ENCODE data around the gene ATG4A.

Gene ATG4A

DNA sequence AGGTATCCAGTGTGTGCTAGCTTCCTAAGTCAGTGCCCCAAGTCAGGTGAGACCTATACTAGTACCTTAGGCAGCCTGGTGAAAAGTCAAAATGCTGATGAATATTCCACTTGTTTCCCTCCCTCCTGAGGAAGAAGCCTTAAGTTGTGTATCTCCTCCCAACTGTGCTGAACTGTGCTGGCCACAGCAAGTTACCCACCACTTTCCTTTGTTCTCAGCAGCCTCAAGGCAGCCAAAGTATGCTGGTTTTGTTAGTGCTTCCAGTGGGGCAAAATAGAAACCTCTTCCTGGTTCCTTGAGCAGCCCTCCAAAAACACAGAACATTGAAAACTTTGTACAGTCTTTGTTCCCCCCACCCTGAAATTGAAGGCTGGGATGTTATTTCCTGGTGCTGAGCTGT lies 13.9 kb downstream of the ATG4A start:
- Histone ChIP-seq H3K9me2 (ENCODE audit: low read depth, low read length) (no peaks in the 10 kb centered on the region), H3K9me3 (ENCODE audit: low read length) (no peaks in the 10 kb centered on the region), H3K4me1 (ENCODE audit: insufficient read depth, low read length, severe bottlenecking) (no peaks in the 10 kb centered on the region), H3K27me3 (ENCODE audit: insufficient read depth, low read length) (no peaks in the 10 kb centered on the region), H3K9ac (ENCODE audit: low read length) (no peak overlapping the region), H3F3A (ENCODE audit: insufficient read depth, low read length) (no peaks in the 10 kb centered on the region), H3K79me2 (ENCODE audit: insufficient read depth, low read length) (no peaks in the 10 kb centered on the region), H4K20me1 (ENCODE audit: insufficient read depth, low read length) (no peaks in the 10 kb centered on the region), H3K4me2 (ENCODE audit: low read length) (no peak overlapping the region), H3K27ac (ENCODE audit: low read depth, low read length, poor library complexity, severe bottlenecking) (no peak overlapping the region), H2AFZ (ENCODE audit: low read length) (no peak overlapping the region), H3K4me3 (ENCODE audit: low read depth, low read length, poor library complexity, severe bottlenecking) (no peak overlapping the region), H3K36me3 (ENCODE audit: insufficient read depth, low read length) (no peaks in the 10 kb centered on the region)
- no peak for TF ChIP-seq EZH2 (IDR thresholded peaks at IDR 0.05; ENCODE audit: borderline replicate concordance, low read length)

DNA sequence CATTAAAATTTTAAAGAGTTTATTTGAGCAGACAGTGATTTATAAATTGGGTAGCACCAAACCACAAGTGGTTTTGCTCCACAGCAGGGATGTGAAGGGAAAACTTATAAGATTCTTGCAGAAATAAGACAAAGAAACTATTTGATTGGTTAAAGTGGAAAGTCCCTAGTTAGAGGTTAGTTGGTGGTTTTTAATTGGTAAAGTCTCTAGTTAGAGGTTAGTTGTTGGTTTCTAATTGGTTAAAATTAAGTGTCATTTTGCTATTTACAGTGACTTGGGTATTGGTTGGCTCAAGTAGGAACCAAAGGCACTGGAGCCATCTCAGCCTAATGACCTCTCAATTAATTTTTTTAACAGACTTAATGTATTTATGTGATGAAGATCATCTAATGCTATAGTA lies 23.0 kb downstream of the ATG4A start:
- H2AFZ ChIP-seq (ENCODE audit: low read length): no peak overlapping the region
- H3F3A ChIP-seq (ENCODE audit: insufficient read depth, low read length): no peaks in the 10 kb centered on the region
- no peaks in the 10 kb centered on the region for H3K9me3 ChIP-seq (ENCODE audit: low read length)
- H3K4me1 ChIP-seq (ENCODE audit: insufficient read depth, low read length, severe bottlenecking): no peaks in the 10 kb centered on the region
- no peak overlapping the region for H3K4me3 ChIP-seq (ENCODE audit: low read depth, low read length, poor library complexity, severe bottlenecking)
- H3K27ac ChIP-seq (ENCODE audit: low read depth, low read length, poor library complexity, severe bottlenecking): no peak overlapping the region
- H4K20me1 ChIP-seq (ENCODE audit: insufficient read depth, low read length): no peaks in the 10 kb centered on the region
- TF ChIP-seq, protein P1, sequence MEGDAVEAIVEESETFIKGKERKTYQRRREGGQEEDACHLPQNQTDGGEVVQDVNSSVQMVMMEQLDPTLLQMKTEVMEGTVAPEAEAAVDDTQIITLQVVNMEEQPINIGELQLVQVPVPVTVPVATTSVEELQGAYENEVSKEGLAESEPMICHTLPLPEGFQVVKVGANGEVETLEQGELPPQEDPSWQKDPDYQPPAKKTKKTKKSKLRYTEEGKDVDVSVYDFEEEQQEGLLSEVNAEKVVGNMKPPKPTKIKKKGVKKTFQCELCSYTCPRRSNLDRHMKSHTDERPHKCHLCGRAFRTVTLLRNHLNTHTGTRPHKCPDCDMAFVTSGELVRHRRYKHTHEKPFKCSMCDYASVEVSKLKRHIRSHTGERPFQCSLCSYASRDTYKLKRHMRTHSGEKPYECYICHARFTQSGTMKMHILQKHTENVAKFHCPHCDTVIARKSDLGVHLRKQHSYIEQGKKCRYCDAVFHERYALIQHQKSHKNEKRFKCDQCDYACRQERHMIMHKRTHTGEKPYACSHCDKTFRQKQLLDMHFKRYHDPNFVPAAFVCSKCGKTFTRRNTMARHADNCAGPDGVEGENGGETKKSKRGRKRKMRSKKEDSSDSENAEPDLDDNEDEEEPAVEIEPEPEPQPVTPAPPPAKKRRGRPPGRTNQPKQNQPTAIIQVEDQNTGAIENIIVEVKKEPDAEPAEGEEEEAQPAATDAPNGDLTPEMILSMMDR (IDR thresholded peaks at IDR 0.05; ENCODE audit: low read length): no peak
- no peak for TF ChIP-seq EZH2 (IDR thresholded peaks at IDR 0.05; ENCODE audit: borderline replicate concordance, low read length)
- no peaks in the 10 kb centered on the region for H3K36me3 ChIP-seq (ENCODE audit: insufficient read depth, low read length)
- H3K27me3 ChIP-seq (ENCODE audit: insufficient read depth, low read length): no peaks in the 10 kb centered on the region
- no peaks in the 10 kb centered on the region for H3K79me2 ChIP-seq (ENCODE audit: insufficient read depth, low read length)
- H3K9me2 ChIP-seq (ENCODE audit: low read depth, low read length): no peaks in the 10 kb centered on the region
- H3K4me2 ChIP-seq (ENCODE audit: low read length): no peak overlapping the region
- H3K9ac ChIP-seq (ENCODE audit: low read length): no peak overlapping the region

DNA sequence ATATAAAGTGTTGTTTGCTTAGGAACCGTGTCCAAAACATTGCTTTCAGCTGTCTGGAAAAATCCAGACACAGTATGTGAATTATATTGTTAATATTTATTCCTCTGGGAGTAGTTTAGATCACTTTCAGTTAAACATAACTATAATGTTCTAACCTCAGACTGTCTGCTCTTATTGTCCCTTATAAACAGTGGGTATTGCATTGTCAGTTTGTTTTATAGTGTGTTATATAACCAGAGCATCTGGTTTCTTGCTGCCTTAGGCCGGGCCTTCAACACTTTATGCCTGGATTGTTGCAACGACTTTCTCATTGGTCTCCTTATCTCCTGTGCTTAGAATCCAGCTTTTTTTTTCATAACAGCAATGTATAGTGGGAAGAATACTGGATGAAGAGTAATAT lies 26.4 kb downstream of the ATG4A start:
- H3F3A ChIP-seq (ENCODE audit: insufficient read depth, low read length): no peaks in the 10 kb centered on the region
- H3K27me3 ChIP-seq (ENCODE audit: insufficient read depth, low read length): no peaks in the 10 kb centered on the region
- H3K4me3 ChIP-seq (ENCODE audit: low read depth, low read length, poor library complexity, severe bottlenecking): no peak overlapping the region
- no peaks in the 10 kb centered on the region for H3K4me1 ChIP-seq (ENCODE audit: insufficient read depth, low read length, severe bottlenecking)
- H3K9ac ChIP-seq (ENCODE audit: low read length): no peak overlapping the region
- H4K20me1 ChIP-seq (ENCODE audit: insufficient read depth, low read length): no peaks in the 10 kb centered on the region
- H3K36me3 ChIP-seq (ENCODE audit: insufficient read depth, low read length): no peaks in the 10 kb centered on the region
- no peak overlapping the region for H3K4me2 ChIP-seq (ENCODE audit: low read length)
- H3K9me2 ChIP-seq (ENCODE audit: low read depth, low read length): no peaks in the 10 kb centered on the region
- H3K79me2 ChIP-seq (ENCODE audit: insufficient read depth, low read length): no peaks in the 10 kb centered on the region
- H3K9me3 ChIP-seq (ENCODE audit: low read length): no peaks in the 10 kb centered on the region
- H3K27ac ChIP-seq (ENCODE audit: low read depth, low read length, poor library complexity, severe bottlenecking): no peak overlapping the region
- H2AFZ ChIP-seq (ENCODE audit: low read length): no peak overlapping the region
- TF ChIP-seq EZH2 (IDR thresholded peaks at IDR 0.05; ENCODE audit: borderline replicate concordance, low read length): no peak
- TF ChIP-seq, protein P1 (IDR thresholded peaks at IDR 0.05; ENCODE audit: low read length): no peak

DNA sequence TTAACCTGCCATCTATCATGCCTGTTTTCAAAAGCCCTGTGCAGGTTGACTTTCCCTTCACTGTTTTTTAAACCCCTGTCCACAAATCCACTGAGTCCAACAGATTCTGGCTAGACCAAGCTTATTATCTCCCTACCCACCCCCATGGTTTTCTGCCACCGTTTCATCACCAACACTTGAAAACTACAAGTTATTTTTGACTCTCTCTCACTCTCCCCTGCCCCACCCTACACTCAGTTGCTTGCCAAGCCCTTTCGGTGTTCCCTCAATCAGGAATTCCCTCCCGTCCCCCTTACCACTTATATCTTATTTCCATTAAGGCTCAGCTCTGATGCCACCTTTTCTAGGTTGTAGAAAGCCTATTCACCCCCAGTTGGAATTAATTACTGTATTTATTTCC lies 29.7 kb downstream of the ATG4A start:
- H3K9me2 ChIP-seq (ENCODE audit: low read depth, low read length): no peaks in the 10 kb centered on the region
- H3K36me3 ChIP-seq (ENCODE audit: insufficient read depth, low read length): no peaks in the 10 kb centered on the region
- H4K20me1 ChIP-seq (ENCODE audit: insufficient read depth, low read length): no peaks in the 10 kb centered on the region
- H2AFZ ChIP-seq (ENCODE audit: low read length): no peak overlapping the region
- no peak for TF ChIP-seq EZH2 (IDR thresholded peaks at IDR 0.05; ENCODE audit: borderline replicate concordance, low read length)
- TF ChIP-seq, protein P1 (IDR thresholded peaks at IDR 0.05; ENCODE audit: low read length): no peak
- H3K9me3 ChIP-seq (ENCODE audit: low read length): no peaks in the 10 kb centered on the region
- H3K27ac ChIP-seq (ENCODE audit: low read depth, low read length, poor library complexity, severe bottlenecking): no peak overlapping the region
- no peak overlapping the region for H3K4me2 ChIP-seq (ENCODE audit: low read length)
- H3K4me3 ChIP-seq (ENCODE audit: low read depth, low read length, poor library complexity, severe bottlenecking): no peak overlapping the region
- H3K27me3 ChIP-seq (ENCODE audit: insufficient read depth, low read length): no peaks in the 10 kb centered on the region
- no peaks in the 10 kb centered on the region for H3K79me2 ChIP-seq (ENCODE audit: insufficient read depth, low read length)
- no peaks in the 10 kb centered on the region for H3F3A ChIP-seq (ENCODE audit: insufficient read depth, low read length)
- H3K9ac ChIP-seq (ENCODE audit: low read length): no peak overlapping the region
- H3K4me1 ChIP-seq (ENCODE audit: insufficient read depth, low read length, severe bottlenecking): no peaks in the 10 kb centered on the region
